Measurements from ENCODE around the gene TGM6. TPM values are rescaled to one million over a fixed set of nuclear protein-coding genes. Genes with fewer than 3 reads are reported as not detected.

Gene TGM6
- total and polyA plus RNA-seq, 7 experiments from 2014 or later: not detected

- H3K27ac Mint-ChIP-seq: no peak overlapping the region
- peaks cover 0 to 7% of the 10 kb centered on the region in 2 donors for H3K27me3 ChIP-seq (ENCODE audit: control insufficient read depth in 2 of 2, insufficient read depth in 2 of 2, low read length in 2 of 2)
- DNase-seq: no peak
- ChIA-PET CTCF (no interaction called here), POLR2A (no interaction called here)
- no peak overlapping the region for H3K4me3 ChIP-seq (ENCODE audit: low read length)
- H3K36me3 ChIP-seq (ENCODE audit: control insufficient read depth in 2 of 3, insufficient read depth in 3 of 3, low read length in 3 of 3): no peaks in the 10 kb centered on the region
- no peak overlapping the region for H3K4me3 Mint-ChIP-seq
- peaks cover 0 to 6% (median 0%) of the 10 kb centered on the region in 11 donors for H3K9me3 Mint-ChIP-seq
- no peak overlapping the region for H3K27ac ChIP-seq (ENCODE audit: low read depth, low read length)
- intact Hi-C loops (cut with micrococcal nuclease): no loop called here
- H3K9me3 ChIP-seq (ENCODE audit: control insufficient read depth in 2 of 3, low read length in 3 of 3): no peaks in the 10 kb centered on the region
- H3K27me3 Mint-ChIP-seq: peaks cover 39 to 62% (median 48%) of the 10 kb centered on the region in 5 donors
- peaks cover 10 to 11% of the 10 kb centered on the region in 2 donors for H3K4me1 ChIP-seq (ENCODE audit: control insufficient read depth in 2 of 2, insufficient read depth in 2 of 2, low read length in 2 of 2)
- ATAC-seq: no peak
- peaks cover 0 to 3% (median 0%) of the 10 kb centered on the region in 5 donors for H3K36me3 Mint-ChIP-seq
- H3K4me1 Mint-ChIP-seq: peaks cover 4 to 23% (median 12%) of the 10 kb centered on the region in 7 donors
These were observed 6.2 kb upstream of the TGM6 start for GRCh38 chr20:2374346-2375125.

- no peaks in the 10 kb centered on the region for H3K27me3 ChIP-seq (ENCODE audit: control insufficient read depth in 2 of 2, insufficient read depth in 2 of 2, low read length in 2 of 2)
- no peak overlapping the region for H3K27ac ChIP-seq (ENCODE audit: low read depth, low read length)
- peaks cover 5 to 40% (median 19%) of the 10 kb centered on the region in 5 donors for H3K27me3 Mint-ChIP-seq
- ATAC-seq: no peak
- peaks cover 14% of the 10 kb centered on the region in 2 donors for H3K4me1 ChIP-seq (ENCODE audit: control insufficient read depth in 2 of 2, insufficient read depth in 2 of 2, low read length in 2 of 2)
- intact Hi-C loops (cut with micrococcal nuclease): no loop called here
- no peaks in the 10 kb centered on the region for H3K9me3 ChIP-seq (ENCODE audit: control insufficient read depth in 2 of 3, low read length in 3 of 3)
- H3K4me3 ChIP-seq (ENCODE audit: low read length): no peak overlapping the region
- no peaks in the 10 kb centered on the region for H3K36me3 ChIP-seq (ENCODE audit: control insufficient read depth in 2 of 3, insufficient read depth in 3 of 3, low read length in 3 of 3)
- H3K9me3 Mint-ChIP-seq: peaks cover 0 to 2% (median 0%) of the 10 kb centered on the region in 11 donors
- peak overlapping the region in 6 of 10 donors; percentile 32 to 76 (median 64) for H3K4me3 Mint-ChIP-seq
- ChIA-PET CTCF (no interaction called here), POLR2A (no interaction called here)
- no peak overlapping the region for H3K27ac Mint-ChIP-seq
- no peak for DNase-seq
- H3K36me3 Mint-ChIP-seq: no peaks in the 10 kb centered on the region
- peaks cover 11 to 35% (median 22%) of the 10 kb centered on the region in 7 donors for H3K4me1 Mint-ChIP-seq
These were observed 1.8 kb upstream of the TGM6 start for GRCh38 chr20:2378893-2379292.

GRCh38 chr20:2379511-2380229, 1.0 kb upstream of the TGM6 start:
- H3K4me1 Mint-ChIP-seq: peaks cover 17 to 35% (median 25%) of the 10 kb centered on the region in 7 donors
- H3K27ac Mint-ChIP-seq: no peak overlapping the region
- DNase-seq (peak in 7 of 9 donors; percentile 12 to 42 (median 30)), ATAC-seq (peak; percentile 68)
- Histone ChIP-seq H3K9me3 (ENCODE audit: control insufficient read depth in 2 of 3, low read length in 3 of 3) (no peaks in the 10 kb centered on the region), H3K4me1 (ENCODE audit: control insufficient read depth in 2 of 2, insufficient read depth in 2 of 2, low read length in 2 of 2) (peaks cover 14% of the 10 kb centered on the region in 2 donors), H3K27me3 (ENCODE audit: control insufficient read depth in 2 of 2, insufficient read depth in 2 of 2, low read length in 2 of 2) (no peaks in the 10 kb centered on the region), H3K36me3 (ENCODE audit: control insufficient read depth in 2 of 3, insufficient read depth in 3 of 3, low read length in 3 of 3) (no peaks in the 10 kb centered on the region), H3K4me3 (ENCODE audit: low read length) (no peak overlapping the region), H3K27ac (ENCODE audit: low read depth, low read length) (no peak overlapping the region)
- ChIA-PET POLR2A (no interaction called here), CTCF (no interaction called here)
- peaks cover 10 to 43% (median 20%) of the 10 kb centered on the region in 5 donors for H3K27me3 Mint-ChIP-seq
- peak overlapping the region in 9 of 10 donors; percentile 32 to 76 (median 62) for H3K4me3 Mint-ChIP-seq
- intact Hi-C loops (cut with micrococcal nuclease): no loop called here
- H3K9me3 Mint-ChIP-seq: peaks cover 0 to 2% (median 0%) of the 10 kb centered on the region in 11 donors
- no peaks in the 10 kb centered on the region for H3K36me3 Mint-ChIP-seq

- H3K27me3 Mint-ChIP-seq: peaks cover 6 to 49% (median 17%) of the 10 kb centered on the region in 5 donors
These were observed 602 bp downstream of the TGM6 start for GRCh38 chr20:2381303-2381702.

GRCh38 chr20:2382833-2383232, 2.1 kb downstream of the TGM6 start:
- intact Hi-C loops (cut with micrococcal nuclease): no loop called here
- Histone ChIP-seq H3K4me3 (ENCODE audit: low read length) (no peak overlapping the region), H3K27me3 (ENCODE audit: control insufficient read depth in 2 of 2, insufficient read depth in 2 of 2, low read length in 2 of 2) (no peaks in the 10 kb centered on the region), H3K4me1 (ENCODE audit: control insufficient read depth in 2 of 2, insufficient read depth in 2 of 2, low read length in 2 of 2) (peaks cover 14% of the 10 kb centered on the region in 2 donors), H3K9me3 (ENCODE audit: control insufficient read depth in 2 of 3, low read length in 3 of 3) (peaks cover 0 to 13% (median 0%) of the 10 kb centered on the region in 3 experiments), H3K27ac (ENCODE audit: low read depth, low read length) (no peak overlapping the region), H3K36me3 (ENCODE audit: control insufficient read depth in 2 of 3, insufficient read depth in 3 of 3, low read length in 3 of 3) (no peaks in the 10 kb centered on the region)
- DNase-seq (no peak), ATAC-seq (no peak)
- Mint-ChIP-seq H3K9me3 (peaks cover 0 to 16% (median 7%) of the 10 kb centered on the region in 11 donors), H3K27ac (peak overlapping the region in 1 of 9 donors; percentile 44), H3K4me3 (no peak overlapping the region), H3K27me3 (peaks cover 4 to 43% (median 10%) of the 10 kb centered on the region in 5 donors), H3K36me3 (no peaks in the 10 kb centered on the region), H3K4me1 (peaks cover 17 to 39% (median 25%) of the 10 kb centered on the region in 7 donors)
- POLR2A ChIA-PET: no interaction called here
- CTCF ChIA-PET: no interaction called here

More at GRCh38 chr20:2381303-2381702, 602 bp downstream of the TGM6 start:
- H3K27ac Mint-ChIP-seq: no peak overlapping the region
- Histone ChIP-seq H3K27me3 (ENCODE audit: control insufficient read depth in 2 of 2, insufficient read depth in 2 of 2, low read length in 2 of 2) (no peaks in the 10 kb centered on the region), H3K9me3 (ENCODE audit: control insufficient read depth in 2 of 3, low read length in 3 of 3) (no peaks in the 10 kb centered on the region), H3K4me1 (ENCODE audit: control insufficient read depth in 2 of 2, insufficient read depth in 2 of 2, low read length in 2 of 2) (peaks cover 14% of the 10 kb centered on the region in 2 donors), H3K4me3 (ENCODE audit: low read length) (no peak overlapping the region), H3K27ac (ENCODE audit: low read depth, low read length) (no peak overlapping the region), H3K36me3 (ENCODE audit: control insufficient read depth in 2 of 3, insufficient read depth in 3 of 3, low read length in 3 of 3) (no peaks in the 10 kb centered on the region)
- H3K36me3 Mint-ChIP-seq: no peaks in the 10 kb centered on the region
- peaks cover 0 to 6% (median 2%) of the 10 kb centered on the region in 11 donors for H3K9me3 Mint-ChIP-seq
- no peak for ATAC-seq
- intact Hi-C loops (cut with micrococcal nuclease): no loop called here
- peaks cover 17 to 35% (median 25%) of the 10 kb centered on the region in 7 donors for H3K4me1 Mint-ChIP-seq
- CTCF ChIA-PET: no interaction called here
- no peak overlapping the region for H3K4me3 Mint-ChIP-seq
- DNase-seq: no peak
- POLR2A ChIA-PET: no interaction called here

- Mint-ChIP-seq H3K4me3 (no peak overlapping the region), H3K9me3 (peaks cover 0 to 33% (median 16%) of the 10 kb centered on the region in 11 donors), H3K27ac (no peak overlapping the region), H3K36me3 (no peaks in the 10 kb centered on the region), H3K4me1 (peaks cover under 1 to 22% (median 7%) of the 10 kb centered on the region in 7 donors), H3K27me3 (peaks cover under 1 to 45% (median 8%) of the 10 kb centered on the region in 5 donors)
- Histone ChIP-seq H3K36me3 (ENCODE audit: control insufficient read depth in 2 of 3, insufficient read depth in 3 of 3, low read length in 3 of 3) (no peaks in the 10 kb centered on the region), H3K4me1 (ENCODE audit: control insufficient read depth in 2 of 2, insufficient read depth in 2 of 2, low read length in 2 of 2) (no peaks in the 10 kb centered on the region), H3K27ac (ENCODE audit: low read depth, low read length) (no peak overlapping the region), H3K9me3 (ENCODE audit: control insufficient read depth in 2 of 3, low read length in 3 of 3) (peaks cover 0 to 21% (median 0%) of the 10 kb centered on the region in 3 experiments), H3K4me3 (ENCODE audit: low read length) (no peak overlapping the region), H3K27me3 (ENCODE audit: control insufficient read depth in 2 of 2, insufficient read depth in 2 of 2, low read length in 2 of 2) (no peaks in the 10 kb centered on the region)
- no peak for DNase-seq
- no peak for ATAC-seq
- intact Hi-C loops (cut with micrococcal nuclease): no loop called here
- ChIA-PET CTCF (no interaction called here), POLR2A (no interaction called here)
These were observed 4.3 kb downstream of the TGM6 start for GRCh38 chr20:2385026-2385425.
